IMR-90 (cell line): Measurements from ENCODE around the gene AKAP1. TPM values are rescaled to one million over a fixed set of nuclear protein-coding genes. Genes with fewer than 3 reads are reported as not detected.

Experiments
- ATAC-seq: fragments of 200-7000 bp; cut with Tn5 transposase; 2 replicates; pipeline ENCODE4 v1.9.1; 2020; ENCODE audit warnings: low read depth, mild to moderate bottlenecking, moderate library complexity
- BruUV-seq: library from RNA; stranded (reverse); fragments of 400-500 nt; replicated peaks from 2 replicates; lab custom pipeline; 2021; lab: Mats Ljungman, UMichigan
- CTCF ChIA-PET: fragments of 300-600 bp; formaldehyde crosslinking; extraction: SDS; loops from one replicate; lab custom pipeline; 2021; ENCODE audit warnings: antibody characterized with exemption; lab: Yijun Ruan, JAX
- POLR2A ChIA-PET: fragments of 300-600 bp; sonication (Branson Sonifier 250); formaldehyde crosslinking; loops from one replicate; lab custom pipeline; 2022; ENCODE audit warnings: antibody characterized with exemption; ENCODE audit not compliant: unreplicated experiment; lab: Charles Lee
- DNase-seq: peaks from one replicate; pipeline ENCODE4 v3.0.0; 2013
- H2AFZ ChIP-seq: replicated peaks from 2 replicates; pipeline ENCODE3; 2013; ENCODE audit warnings: low read length, mild to moderate bottlenecking; ENCODE audit not compliant: poor library complexity
- H2AK5ac ChIP-seq: 2 replicates; pipeline ENCODE4 v1.6.1; 2013; ENCODE audit warnings: low read depth, low read length, inconsistent platforms
- H2AK9ac ChIP-seq: replicated peaks from 2 replicates; pipeline ENCODE3; 2013; ENCODE audit warnings: mild to moderate bottlenecking, low read depth, low read length, moderate library complexity; ENCODE audit not compliant: poor library complexity
- H2BK120ac ChIP-seq: 2 replicates; pipeline ENCODE4 v1.6.1; 2013; ENCODE audit warnings: low read depth, low read length, inconsistent platforms
- H2BK15ac ChIP-seq: 3 replicates; pipeline ENCODE4 v1.6.1; 2013; ENCODE audit warnings: low read depth, low read length, inconsistent platforms
- H2BK20ac ChIP-seq: 2 replicates; pipeline ENCODE4 v1.6.1; 2013; ENCODE audit warnings: low read depth, mild to moderate bottlenecking, inconsistent platforms, low read length, moderate library complexity
- H2BK5ac ChIP-seq: 2 replicates; pipeline ENCODE4 v1.6.1; 2013; ENCODE audit warnings: mild to moderate bottlenecking, low read depth, low read length, inconsistent platforms; ENCODE audit not compliant: poor library complexity, severe bottlenecking
- H3K14ac ChIP-seq: replicated peaks from 2 replicates; pipeline ENCODE4 v1.6.1; 2013; ENCODE audit warnings: low read depth, low read length, inconsistent platforms
- H3K18ac ChIP-seq: 2 replicates; pipeline ENCODE4 v1.6.1; 2013; ENCODE audit warnings: low read depth, low read length, control low read depth
- H3K23ac ChIP-seq: 2 replicates; pipeline ENCODE4 v1.6.1; 2013; ENCODE audit warnings: low read depth, low read length, inconsistent platforms
- H3K27ac ChIP-seq: 2 replicates; pipeline ENCODE4 v1.5.1; 2013; ENCODE audit warnings: mild to moderate bottlenecking, control low read depth, low read length; ENCODE audit not compliant: insufficient read depth
- H3K27me3 ChIP-seq: 2 replicates; pipeline ENCODE4 v1.6.1; 2013; ENCODE audit warnings: low read length; ENCODE audit not compliant: control insufficient read depth, insufficient read depth
- H3K36me3 ChIP-seq: 2 replicates; pipeline ENCODE4 v1.6.1; 2013; ENCODE audit warnings: low read length, mixed read lengths; ENCODE audit not compliant: control insufficient read depth, insufficient read depth
- H3K4ac ChIP-seq: 2 replicates; pipeline ENCODE4 v1.6.1; 2013; ENCODE audit warnings: low read depth, low read length, inconsistent platforms
- H3K4me1 ChIP-seq: 2 replicates; pipeline ENCODE4 v1.6.1; 2013; ENCODE audit warnings: low read length, mixed read lengths; ENCODE audit not compliant: control insufficient read depth, insufficient read depth
- H3K4me2 ChIP-seq: 2 replicates; pipeline ENCODE4 v1.6.1; 2013; ENCODE audit warnings: low read depth, mild to moderate bottlenecking, control low read depth, low read length, moderate library complexity
- H3K4me3 ChIP-seq: 2 replicates; pipeline ENCODE4 v1.5.1; 2013; ENCODE audit warnings: low read depth, mild to moderate bottlenecking, control low read depth, low read length, moderate library complexity; ENCODE audit not compliant: insufficient read depth
- H3K56ac ChIP-seq: 2 replicates; pipeline ENCODE4 v1.6.1; 2013; ENCODE audit warnings: low read length, inconsistent platforms; ENCODE audit not compliant: insufficient read depth; ENCODE audit errors: extremely low read depth
- H3K79me1 ChIP-seq, 2 experiments: 2 replicates each; pipeline ENCODE4 v1.6.1; 2013; ENCODE audit warnings: low read length in 2 of 2, inconsistent platforms in 1 of 2, low read depth in 1 of 2
- H3K9ac ChIP-seq: 2 replicates; pipeline ENCODE4 v1.6.1; 2013; ENCODE audit warnings: low read depth, low read length, control low read depth
- H3K9me1 ChIP-seq: 2 replicates; pipeline ENCODE4 v1.6.1; 2013; ENCODE audit warnings: low read length, inconsistent platforms; ENCODE audit not compliant: insufficient read depth
- H3K9me3 ChIP-seq: 2 replicates; pipeline ENCODE4 v1.6.1; 2013; ENCODE audit warnings: low read length; ENCODE audit not compliant: control insufficient read depth, insufficient read depth
- H4K20me1 ChIP-seq: 2 replicates; pipeline ENCODE4 v1.6.1; 2013; ENCODE audit warnings: low read length, inconsistent platforms; ENCODE audit not compliant: insufficient read depth
- H4K5ac ChIP-seq: 2 replicates; pipeline ENCODE4 v1.6.1; 2013; ENCODE audit warnings: mild to moderate bottlenecking, low read depth, low read length, control low read depth
- H4K8ac ChIP-seq, 2 experiments: 2 replicates each; pipeline ENCODE4 v1.6.1; 2013; ENCODE audit warnings: low read depth in 2 of 2, low read length in 2 of 2, control low read depth in 1 of 2, inconsistent platforms in 1 of 2
- H4K91ac ChIP-seq: 2 replicates; pipeline ENCODE4 v1.6.1; 2013; ENCODE audit warnings: low read depth, low read length, inconsistent platforms; ENCODE audit not compliant: insufficient read depth
- BHLHE40 ChIP-seq: fragments of 150-350 bp; IDR thresholded peaks from 2 replicates; pipeline ENCODE4 v1.6.1; 2016; ENCODE audit warnings: mild to moderate bottlenecking, low read depth, low read length
- CEBPB ChIP-seq: IDR thresholded peaks from 2 replicates; pipeline ENCODE4 v1.6.1; 2012; ENCODE audit warnings: low read depth, low read length, improper control_type of control experiment
- CHD1 ChIP-seq: IDR thresholded peaks from 2 replicates; pipeline ENCODE4 v1.6.1; 2012; ENCODE audit warnings: low read depth, low read length, improper control_type of control experiment
- CTCF ChIP-seq: conservative IDR thresholded peaks from 2 replicates; pipeline ENCODE4 v1.5.1; 2012; ENCODE audit warnings: mild to moderate bottlenecking, low read depth, low read length, improper control_type of control experiment
- ELK1 ChIP-seq: fragments of 150-350 bp; IDR thresholded peaks from 2 replicates; pipeline ENCODE4 v1.6.1; 2016; ENCODE audit warnings: low read depth, mild to moderate bottlenecking, low read length, moderate library complexity, borderline replicate concordance
- FOS ChIP-seq: fragments of 150-350 bp; IDR thresholded peaks from 2 replicates; pipeline ENCODE4 v1.6.1; 2016; ENCODE audit warnings: low read depth, low read length
- MAFK ChIP-seq: IDR thresholded peaks from 2 replicates; pipeline ENCODE4 v1.6.1; 2012; ENCODE audit warnings: low read depth, low read length, improper control_type of control experiment
- MAZ ChIP-seq: IDR thresholded peaks from 2 replicates; pipeline ENCODE4 v1.6.1; 2012; ENCODE audit warnings: low read depth, mild to moderate bottlenecking, low read length, improper control_type of control experiment, moderate library complexity, borderline replicate concordance
- MXI1 ChIP-seq: IDR thresholded peaks from 2 replicates; pipeline ENCODE4 v1.6.1; 2012; ENCODE audit warnings: low read depth, mild to moderate bottlenecking, low read length, moderate library complexity, borderline replicate concordance
- NFE2L2 ChIP-seq: fragments of 150-350 bp; IDR thresholded peaks from 2 replicates; pipeline ENCODE4 v1.6.1; 2016; ENCODE audit warnings: low read depth, mild to moderate bottlenecking, low read length
- POLR2A ChIP-seq: IDR thresholded peaks from 2 replicates; pipeline ENCODE4 v1.6.1; 2012; ENCODE audit warnings: mild to moderate bottlenecking, low read depth, low read length
- RAD21 ChIP-seq: IDR thresholded peaks from 2 replicates; pipeline ENCODE4 v1.6.1; 2012; ENCODE audit warnings: low read length, improper control_type of control experiment
- RCOR1 ChIP-seq: IDR thresholded peaks from 2 replicates; pipeline ENCODE4 v1.6.1; 2012; ENCODE audit warnings: mild to moderate bottlenecking, low read length, improper control_type of control experiment; ENCODE audit not compliant: insufficient replicate concordance
- RFX5 ChIP-seq: IDR thresholded peaks from 2 replicates; pipeline ENCODE4 v1.8.0; 2012; ENCODE audit warnings: low read depth, mild to moderate bottlenecking, low read length, moderate library complexity
- SMC3 ChIP-seq: fragments of 150-350 bp; IDR thresholded peaks from 2 replicates; pipeline ENCODE4 v1.6.1; 2016; ENCODE audit warnings: low read depth, mild to moderate bottlenecking, antibody characterized with exemption, low read length, moderate library complexity
- USF2 ChIP-seq: fragments of 150-350 bp; IDR thresholded peaks from 2 replicates; pipeline ENCODE4 v1.6.1; 2017; ENCODE audit warnings: mild to moderate bottlenecking, antibody characterized with exemption, low read length, low read depth
- WGBS, 2 experiments: methylation state at CpG; one replicate each; pipeline versions ENCODE4 v1.1.5 to v1.1.7; 2013; ENCODE audit warnings: missing lambda C conversion rate in 2 of 2; ENCODE audit not compliant: insufficient read length in 1 of 2; ENCODE audit errors: extremely low coverage in 2 of 2; 5-methylcytosine and 5-hydroxymethylcytosine counted together
- dilution Hi-C: fragments of 300-500 bp; cut with HindIII; formaldehyde crosslinking; loops from one replicate; pipeline ENCODE4 v1.14.3; 2018; ENCODE audit warnings: low sequenced_read_pairs; ENCODE audit not compliant: unreplicated experiment
- in situ Hi-C: fragments of 300-500 bp; cut with MboI; formaldehyde crosslinking; loops from 3 replicates; pipeline ENCODE4 v1.14.3; 2019; ENCODE audit warnings: low sequenced_read_pairs, inconsistent platforms, mixed read lengths
- intact Hi-C: fragments of 100-400 bp; cut with micrococcal nuclease; formaldehyde crosslinking; loops from 2 replicates; pipeline ENCODE4 v1.10.0; 2022
- polyA plus RNA-seq, 3 experiments: library from polyadenylated mRNA; depleted of rRNA; stranded (reverse); fragments of >200 nt; gene quantifications; 2 replicates each; pipeline ENCODE4 v1.2.3, GENCODE V29; 2012; ENCODE audit warnings: low replicate concordance in 1 of 3
- total RNA-seq: library from RNA; depleted of rRNA; stranded (reverse); fragments of >200 nt; gene quantifications from 2 replicates; pipeline ENCODE4 v1.2.3, GENCODE V29; 2012

Gene AKAP1
- total and polyA plus RNA-seq, 2 of the 4 experiments (the other 2 are of a cell fraction) = 10.2 to 17.4 TPM

- ChIA-PET CTCF (interaction anchor here (0.6 kb wide), 2 partner anchors 78 to 191 kb away, joined by 3 to 8 read pairs; no protein-coding TSS in a partner anchor), POLR2A (no interaction called here)
- H2BK5ac ChIP-seq = no peak overlapping the region
- peaks cover 10% of the 10 kb centered on the region; the same call in 1 of the 2 replicates for H3K9me1 ChIP-seq
- ATAC-seq (no peak), DNase-seq (no peak)
- 100% methylated on average over 1 of the region's 3 CpGs; no CpG with 5 or more reads in 1 of the 2 experiments for WGBS, 2 experiments
- TF ChIP-seq CEBPB (no peak), USF2 (no peak), CHD1 (no peak), FOS (no peak), ELK1 (no peak), BHLHE40 (no peak), NFE2L2 (no peak), MXI1 (no peak), RCOR1 (no peak), RAD21 (no peak), CTCF (no peak), RFX5 (no peak), MAFK (no peak), POLR2A (no peak), MAZ (no peak), SMC3 (no peak)
- in situ Hi-C loops = loop anchor here (25.0 kb wide), 1 partner anchor 999 kb away; no protein-coding TSS in a partner anchor
- no peak overlapping the region for H3K4ac ChIP-seq
- H4K91ac ChIP-seq = no peak overlapping the region
- no peaks in the 10 kb centered on the region for H3K4me1 ChIP-seq
- intact Hi-C loops = no loop called here
- dilution Hi-C loops = no loop called here
- H2AK5ac ChIP-seq = no peak overlapping the region
- no peaks in the 10 kb centered on the region for H3K27me3 ChIP-seq
- no peak overlapping the region for H3K4me2 ChIP-seq
- H3K18ac ChIP-seq = no peak overlapping the region
- no peaks in the 10 kb centered on the region; the same call in 1 of the 2 replicates for H4K20me1 ChIP-seq
- no peak overlapping the region for H3K27ac ChIP-seq
- H2BK15ac ChIP-seq = no peak overlapping the region
- no peak overlapping the region for H2AK9ac ChIP-seq
- H3K56ac ChIP-seq = no peak overlapping the region
- H3K9me3 ChIP-seq = no peaks in the 10 kb centered on the region
- H3K9ac ChIP-seq = no peak overlapping the region
- no peak overlapping the region for H3K4me3 ChIP-seq
- peak overlapping the region; percentile 77 for H2AFZ ChIP-seq
- no peak overlapping the region for H2BK20ac ChIP-seq
- H3K79me1 ChIP-seq = no peaks in the 10 kb centered on the region
- no TSS peak for BruUV-seq
- no peak overlapping the region for H3K14ac ChIP-seq
- H4K5ac ChIP-seq = no peak overlapping the region
- H3K36me3 ChIP-seq = peaks cover 12% of the 10 kb centered on the region
- no peak overlapping the region for H4K8ac ChIP-seq
- no peak overlapping the region for H3K23ac ChIP-seq
- H2BK120ac ChIP-seq = no peak overlapping the region
Measured at GRCh38 chr17:57113656-57114055, 28.6 kb downstream of the AKAP1 start.
